Liver (tissue), 9 donors: ENCODE measurements around the gene TMCO4. TPM values are rescaled to one million over a fixed set of nuclear protein-coding genes. Genes with fewer than 3 reads are reported as not detected.

ENCODE experiments used
- DNase-seq: peaks from one replicate; pipeline ENCODE4 v3.0.0-alpha.2; 2017; ENCODE audit warnings: low spot score
- H3K27ac ChIP-seq, 2 donors: one replicate each; pipeline ENCODE4 v1.7.0; 2013; ENCODE audit warnings: inconsistent platforms in 2 of 2, low read length in 2 of 2, control low read depth in 1 of 2, low read depth in 1 of 2, mild to moderate bottlenecking in 1 of 2
- H3K27me3 ChIP-seq, 4 donors: one replicate each; pipeline versions ENCODE4 v1.6.1 to v1.7.0; 2013; ENCODE audit warnings: low read length in 3 of 4, inconsistent platforms in 1 of 4, mild to moderate bottlenecking in 1 of 4, moderate library complexity in 1 of 4; ENCODE audit not compliant: control insufficient read depth in 4 of 4, insufficient read depth in 4 of 4
- H3K36me3 ChIP-seq, 4 donors: one replicate each; pipeline versions ENCODE4 v1.6.1 to v1.7.0; 2013; ENCODE audit warnings: low read length in 3 of 4, mild to moderate bottlenecking in 3 of 4, low read depth in 1 of 4, moderate library complexity in 1 of 4; ENCODE audit not compliant: control insufficient read depth in 4 of 4, insufficient read depth in 3 of 4
- H3K4me1 ChIP-seq, 4 donors: one replicate each; pipeline versions ENCODE4 v1.6.1 to v1.7.0; 2013; ENCODE audit warnings: low read length in 3 of 4, mild to moderate bottlenecking in 3 of 4, moderate library complexity in 1 of 4; ENCODE audit not compliant: control insufficient read depth in 4 of 4, insufficient read depth in 4 of 4
- H3K4me3 ChIP-seq, 3 donors: one replicate each; pipeline versions ENCODE4 v1.6.1 to v1.7.0; 2013; ENCODE audit warnings: low read length in 3 of 3, control low read depth in 1 of 3, low read depth in 1 of 3, mild to moderate bottlenecking in 1 of 3
- H3K9ac ChIP-seq, 2 donors: one replicate each; pipeline ENCODE4 v1.7.0; 2013; ENCODE audit warnings: low read length in 2 of 2, mild to moderate bottlenecking in 2 of 2, moderate library complexity in 2 of 2, control low read depth in 1 of 2, low read depth in 1 of 2
- H3K9me3 ChIP-seq, 4 donors: one replicate each; pipeline versions ENCODE4 v1.6.1 to v1.7.0; 2013; ENCODE audit warnings: low read length in 3 of 4; ENCODE audit not compliant: control insufficient read depth in 4 of 4
- ATF3 ChIP-seq: IDR thresholded peaks from 2 replicates; pipeline ENCODE4 v1.6.1; 2016; ENCODE audit warnings: antibody characterized with exemption
- CTCF ChIP-seq: fragments of 150-350 bp; IDR thresholded peaks from 2 replicates; pipeline ENCODE4 v1.5.1; 2017; ENCODE audit warnings: improper control_type of control experiment, low read depth, low read length; ENCODE audit not compliant: missing input control
- EGR1 ChIP-seq, 2 donors: IDR thresholded peaks; 2 replicates each; pipeline ENCODE4 v1.6.1; 2016 to 2018; ENCODE audit warnings: antibody characterized with exemption in 2 of 2, low read depth in 2 of 2
- FOXA1 ChIP-seq: IDR thresholded peaks from 2 replicates; pipeline ENCODE4 v1.6.1; 2016; ENCODE audit warnings: antibody characterized with exemption
- GABPA ChIP-seq, 2 donors: IDR thresholded peaks in 1 of 2; conservative IDR thresholded peaks in 1 of 2; 2 replicates each; pipeline ENCODE4 v1.6.1; 2016; ENCODE audit warnings: antibody characterized with exemption in 2 of 2, mild to moderate bottlenecking in 1 of 2, moderate library complexity in 1 of 2
- HNF4A ChIP-seq, 2 donors: conservative IDR thresholded peaks; 2 replicates each; pipeline ENCODE4 v1.6.1; 2016; ENCODE audit warnings: antibody characterized with exemption in 2 of 2, mild to moderate bottlenecking in 2 of 2
- HNF4G ChIP-seq: IDR thresholded peaks from 2 replicates; pipeline ENCODE4 v1.6.1; 2016; ENCODE audit warnings: antibody characterized with exemption
- JUND ChIP-seq, 2 donors: IDR thresholded peaks; 2 replicates each; pipeline ENCODE4 v1.6.1; 2016; ENCODE audit warnings: antibody characterized with exemption in 2 of 2
- MAX ChIP-seq: IDR thresholded peaks from 2 replicates; pipeline ENCODE4 v1.6.1; 2016; ENCODE audit warnings: antibody characterized with exemption
- NR2F2 ChIP-seq: IDR thresholded peaks from 2 replicates; pipeline ENCODE4 v1.6.1; 2016; ENCODE audit warnings: antibody characterized with exemption
- RXRA ChIP-seq, 2 donors: IDR thresholded peaks; 2 replicates each; pipeline ENCODE4 v1.6.1; 2017 to 2018; ENCODE audit warnings: antibody characterized with exemption in 2 of 2, mild to moderate bottlenecking in 1 of 2
- SP1 ChIP-seq: IDR thresholded peaks from 2 replicates; pipeline ENCODE4 v1.6.1; 2018; ENCODE audit warnings: antibody characterized with exemption, mild to moderate bottlenecking
- TAF1 ChIP-seq: conservative IDR thresholded peaks from 2 replicates; pipeline ENCODE4 v1.6.1; 2016; ENCODE audit warnings: antibody characterized with exemption, mild to moderate bottlenecking
- YY1 ChIP-seq: IDR thresholded peaks from 2 replicates; pipeline ENCODE4 v1.6.1; 2016; ENCODE audit warnings: antibody characterized with exemption, mild to moderate bottlenecking
- ZBTB33 ChIP-seq: IDR thresholded peaks from 2 replicates; pipeline ENCODE4 v1.6.1; 2016; ENCODE audit warnings: antibody characterized with exemption
- WGBS: extraction: QIAGEN DNeasy Blood & Tissue Kit; methylation state at CpG from one replicate; pipeline ENCODE4 v1.1.7; 2013; 5-methylcytosine and 5-hydroxymethylcytosine counted together
- polyA plus RNA-seq, 2 donors: library from polyadenylated mRNA; stranded (reverse) in 1 of 2; unstranded in 1 of 2; fragments of 200-250 nt in 1 of 2; fragments of >200 nt in 1 of 2; fragmentation: Nextera tagmentation in 1 of 2; extraction: Ambion mirVana in 1 of 2; gene quantifications; one replicate each; pipeline versions ENCODE4 v1.2.1 to v1.2.3, GENCODE V29; 2013 to 2015
- total RNA-seq, 2 donors: library from RNA; depleted of rRNA; stranded (reverse); fragments of >200 nt; gene quantifications; one replicate each; pipeline ENCODE4 v1.2.3, GENCODE V29; 2014
- donor health status: healthy.
- donor health status: healthy.
- donor health status: healthy.
- donor health status: healthy.
- donor health status: healthy.

Gene TMCO4
- total and polyA plus RNA-seq, 4 donors: 4.0 to 9.5 (median 6.0) TPM

GRCh38 chr1:19700079-19700777 is 99.5 kb downstream of the TMCO4 start:
- Histone ChIP-seq H3K27me3 (no peaks in the 10 kb centered on the region), H3K9ac (no peak overlapping the region), H3K4me3 (no peak overlapping the region), H3K4me1 (peaks cover 0 to 3% (median 0%) of the 10 kb centered on the region in 4 donors), H3K27ac (no peak overlapping the region), H3K9me3 (no peaks in the 10 kb centered on the region), H3K36me3 (peaks cover 2 to 13% (median 7%) of the 10 kb centered on the region in 4 donors)
- WGBS: 98% methylated on average over 14 of the region's 14 CpGs
- TF ChIP-seq TAF1 (no peak), RXRA (IDR thresholded peaks at IDR 0.05) (no peak), HNF4A (conservative IDR thresholded peaks at IDR 0.05) (no peak), HNF4G (no peak), MAX (no peak), SP1 (no peak)
- DNase-seq: no peak

GRCh38 chr1:19698181-19698580 is 101.5 kb downstream of the TMCO4 start:
- H3K4me1 ChIP-seq: no peaks in the 10 kb centered on the region
- H3K36me3 ChIP-seq: peaks cover 2 to 30% (median 11%) of the 10 kb centered on the region in 4 donors
- no peak overlapping the region for H3K9ac ChIP-seq
- no peak for DNase-seq
- WGBS: 98% methylated on average over 4 of the region's 4 CpGs
- H3K4me3 ChIP-seq: no peak overlapping the region
- H3K27me3 ChIP-seq: no peaks in the 10 kb centered on the region
- H3K9me3 ChIP-seq: no peaks in the 10 kb centered on the region
- TF ChIP-seq CTCF (no peak), SP1 (no peak), ZBTB33 (no peak), NR2F2 (no peak), HNF4A (conservative IDR thresholded peaks at IDR 0.05) (no peak), EGR1 (IDR thresholded peaks at IDR 0.05; ENCODE audit: low read depth in 2 of 2) (no peak), HNF4G (no peak), TAF1 (no peak), JUND (IDR thresholded peaks at IDR 0.05) (no peak), RXRA (IDR thresholded peaks at IDR 0.05) (no peak), ATF3 (no peak), YY1 (no peak), FOXA1 (no peak), GABPA (IDR thresholded peaks at IDR 0.05 in 1 of 2, conservative IDR thresholded peaks at IDR 0.05 in 1 of 2) (no peak)
- no peak overlapping the region for H3K27ac ChIP-seq
